ENCODE measurements around the gene SV2C.

The SV2C gene

DNA sequence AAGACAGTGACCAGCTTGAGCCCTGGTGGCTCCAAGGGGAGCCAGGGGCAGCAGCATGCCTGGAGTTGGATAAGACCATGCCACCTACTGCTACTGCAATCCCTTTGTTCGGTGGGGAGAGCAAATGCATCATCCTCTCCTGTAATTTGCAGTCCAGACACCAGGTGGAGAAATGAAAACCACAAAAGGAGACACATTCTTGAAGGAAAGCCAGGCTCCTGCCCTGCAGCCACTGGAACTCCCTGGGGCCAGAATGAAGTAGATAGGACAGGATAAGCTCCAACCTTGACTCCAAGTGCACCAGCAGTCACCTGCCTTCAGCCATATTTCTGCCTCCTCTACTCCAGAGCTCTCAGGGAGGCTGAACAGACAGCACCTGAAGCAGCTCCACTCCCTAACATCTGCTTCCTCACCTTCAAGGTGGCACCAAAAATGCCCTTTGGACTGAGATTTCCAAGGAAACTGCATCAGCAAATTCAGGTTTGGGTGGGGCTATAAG, 254.8 kb downstream of the SV2C start:
- H2AFZ ChIP-seq (ENCODE audit: low read depth, low read length, severe bottlenecking), result no peak overlapping the region
- H3K27me3 ChIP-seq (ENCODE audit: low read length), result no peaks in the 10 kb centered on the region
- H3F3A ChIP-seq (ENCODE audit: insufficient read depth), result no peaks in the 10 kb centered on the region
- H3K4me3 ChIP-seq (ENCODE audit: insufficient read depth, low read length, poor library complexity, severe bottlenecking), result no peak overlapping the region
- no peak overlapping the region for H3K27ac ChIP-seq (ENCODE audit: low read depth, low read length)
- no peaks in the 10 kb centered on the region for H3K79me2 ChIP-seq (ENCODE audit: insufficient read depth, low read length)
- no peaks in the 10 kb centered on the region for H3K9me3 ChIP-seq (ENCODE audit: insufficient read depth, low read length)
- H3K36me3 ChIP-seq (ENCODE audit: low read length), result no peaks in the 10 kb centered on the region
- H3K4me2 ChIP-seq (ENCODE audit: low read depth, low read length, poor library complexity, severe bottlenecking), result no peak overlapping the region
- H3K9ac ChIP-seq (ENCODE audit: low read length), result no peak overlapping the region
- no peaks in the 10 kb centered on the region for H3K9me2 ChIP-seq (replicated peaks; ENCODE audit: insufficient read depth, low read length)
- H4K20me1 ChIP-seq (ENCODE audit: low read depth, low read length), result no peaks in the 10 kb centered on the region
- TF ChIP-seq, protein P1, sequence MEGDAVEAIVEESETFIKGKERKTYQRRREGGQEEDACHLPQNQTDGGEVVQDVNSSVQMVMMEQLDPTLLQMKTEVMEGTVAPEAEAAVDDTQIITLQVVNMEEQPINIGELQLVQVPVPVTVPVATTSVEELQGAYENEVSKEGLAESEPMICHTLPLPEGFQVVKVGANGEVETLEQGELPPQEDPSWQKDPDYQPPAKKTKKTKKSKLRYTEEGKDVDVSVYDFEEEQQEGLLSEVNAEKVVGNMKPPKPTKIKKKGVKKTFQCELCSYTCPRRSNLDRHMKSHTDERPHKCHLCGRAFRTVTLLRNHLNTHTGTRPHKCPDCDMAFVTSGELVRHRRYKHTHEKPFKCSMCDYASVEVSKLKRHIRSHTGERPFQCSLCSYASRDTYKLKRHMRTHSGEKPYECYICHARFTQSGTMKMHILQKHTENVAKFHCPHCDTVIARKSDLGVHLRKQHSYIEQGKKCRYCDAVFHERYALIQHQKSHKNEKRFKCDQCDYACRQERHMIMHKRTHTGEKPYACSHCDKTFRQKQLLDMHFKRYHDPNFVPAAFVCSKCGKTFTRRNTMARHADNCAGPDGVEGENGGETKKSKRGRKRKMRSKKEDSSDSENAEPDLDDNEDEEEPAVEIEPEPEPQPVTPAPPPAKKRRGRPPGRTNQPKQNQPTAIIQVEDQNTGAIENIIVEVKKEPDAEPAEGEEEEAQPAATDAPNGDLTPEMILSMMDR (IDR thresholded peaks at IDR 0.05; ENCODE audit: insufficient read depth, low read length, poor library complexity, severe bottlenecking), result peak; percentile 11
- no peak for TF ChIP-seq EZH2phosphoT487 (conservative IDR thresholded peaks at IDR 0.05; ENCODE audit: low read length)

DNA sequence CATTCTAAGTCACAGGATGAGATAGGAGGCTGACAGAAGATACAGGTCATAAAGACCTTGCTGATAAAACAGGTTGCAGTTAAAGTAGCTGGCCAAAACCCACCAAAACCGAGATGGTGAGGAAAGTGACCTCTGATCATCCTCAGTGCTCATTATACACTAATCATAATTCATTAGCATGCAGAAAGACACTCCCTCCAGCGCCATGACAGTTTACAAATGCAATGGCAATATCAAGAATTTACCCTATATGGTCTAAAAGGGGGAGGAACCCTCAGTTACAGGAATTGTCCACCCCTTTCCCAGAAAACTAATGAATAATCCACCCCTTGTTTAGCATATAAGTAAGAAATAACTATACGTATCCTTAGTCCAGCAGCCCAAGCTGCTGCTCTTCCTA, 256.7 kb downstream of the SV2C start:
- Histone ChIP-seq H3K79me2 (ENCODE audit: insufficient read depth, low read length) (no peaks in the 10 kb centered on the region), H4K20me1 (ENCODE audit: low read depth, low read length) (no peaks in the 10 kb centered on the region), H3K9me3 (ENCODE audit: insufficient read depth, low read length) (no peaks in the 10 kb centered on the region), H3K36me3 (ENCODE audit: low read length) (no peaks in the 10 kb centered on the region), H3K4me3 (ENCODE audit: insufficient read depth, low read length, poor library complexity, severe bottlenecking) (no peak overlapping the region), H3K4me2 (ENCODE audit: low read depth, low read length, poor library complexity, severe bottlenecking) (no peak overlapping the region), H3K27me3 (ENCODE audit: low read length) (no peaks in the 10 kb centered on the region), H3K9me2 (replicated peaks; ENCODE audit: insufficient read depth, low read length) (no peaks in the 10 kb centered on the region), H3F3A (ENCODE audit: insufficient read depth) (no peaks in the 10 kb centered on the region), H3K27ac (ENCODE audit: low read depth, low read length) (no peak overlapping the region), H3K9ac (ENCODE audit: low read length) (no peak overlapping the region), H2AFZ (ENCODE audit: low read depth, low read length, severe bottlenecking) (no peak overlapping the region)
- no peak for TF ChIP-seq EZH2phosphoT487 (conservative IDR thresholded peaks at IDR 0.05; ENCODE audit: low read length)
- TF ChIP-seq, protein P1 (IDR thresholded peaks at IDR 0.05; ENCODE audit: insufficient read depth, low read length, poor library complexity, severe bottlenecking), result no peak

- no peaks in the 10 kb centered on the region for H4K20me1 ChIP-seq (ENCODE audit: low read depth, low read length)
- H3K9me3 ChIP-seq (ENCODE audit: insufficient read depth, low read length), result no peaks in the 10 kb centered on the region
- no peaks in the 10 kb centered on the region for H3K36me3 ChIP-seq (ENCODE audit: low read length)
- H3K27ac ChIP-seq (ENCODE audit: low read depth, low read length), result no peak overlapping the region
- H3F3A ChIP-seq (ENCODE audit: insufficient read depth), result no peaks in the 10 kb centered on the region
- H3K9me2 ChIP-seq (replicated peaks; ENCODE audit: insufficient read depth, low read length), result no peaks in the 10 kb centered on the region
- H3K9ac ChIP-seq (ENCODE audit: low read length), result no peak overlapping the region
- no peak overlapping the region for H3K4me2 ChIP-seq (ENCODE audit: low read depth, low read length, poor library complexity, severe bottlenecking)
- H3K4me3 ChIP-seq (ENCODE audit: insufficient read depth, low read length, poor library complexity, severe bottlenecking), result no peak overlapping the region
- H2AFZ ChIP-seq (ENCODE audit: low read depth, low read length, severe bottlenecking), result no peak overlapping the region
- no peak for TF ChIP-seq EZH2phosphoT487 (conservative IDR thresholded peaks at IDR 0.05; ENCODE audit: low read length)
- TF ChIP-seq, protein P1 (IDR thresholded peaks at IDR 0.05; ENCODE audit: insufficient read depth, low read length, poor library complexity, severe bottlenecking), result no peak
- H3K27me3 ChIP-seq (ENCODE audit: low read length), result no peaks in the 10 kb centered on the region
- no peaks in the 10 kb centered on the region for H3K79me2 ChIP-seq (ENCODE audit: insufficient read depth, low read length)
Measured at GRCh38 chr5:76341651-76342334, 258.6 kb downstream of the SV2C start.

Data from SU-DHL-6 (cell line).